Transverse colon (tissue), 4 donors: ENCODE results near the gene IGSF21. TPM values are rescaled to one million over a fixed set of nuclear protein-coding genes. Genes with fewer than 3 reads are reported as not detected.

Experiments
- DNase-seq: peaks from one replicate; pipeline ENCODE4 v3.0.0-alpha.2; 2019
- H3K27ac ChIP-seq, 4 donors: fragments of 200-600 bp; sonication (generic); 2 replicates each; pipeline ENCODE4 v1.5.1; 2016 to 2018; ENCODE audit warnings: inconsistent platforms in 4 of 4
- H3K27me3 ChIP-seq: fragments of 200-600 bp; sonication (generic); 2 replicates; pipeline ENCODE4 v1.5.1; 2017; ENCODE audit warnings: inconsistent platforms
- H3K36me3 ChIP-seq, 4 donors: fragments of 200-600 bp; sonication (generic); 2 replicates each; pipeline ENCODE4 v1.5.1; 2017 to 2019; ENCODE audit warnings: inconsistent platforms in 4 of 4
- H3K4me1 ChIP-seq, 4 donors: fragments of 200-600 bp; sonication (generic); 2 replicates each; pipeline ENCODE4 v1.5.1; 2017 to 2020; ENCODE audit warnings: inconsistent platforms in 4 of 4
- H3K4me3 ChIP-seq, 4 donors: fragments of 200-600 bp; sonication (generic); 1 replicate in 1 of 4; 2 replicates in 3 of 4; pipeline versions ENCODE4 v1.5.1 to v1.6.1; 2017 to 2019; ENCODE audit warnings: inconsistent platforms in 4 of 4
- H3K9me3 ChIP-seq, 2 donors: fragments of 200-600 bp; sonication (generic); 2 replicates each; pipeline ENCODE4 v1.5.1; 2017 to 2019; ENCODE audit warnings: inconsistent platforms in 2 of 2
- EP300 ChIP-seq: sonication (generic); formaldehyde crosslinking; IDR thresholded peaks from one replicate; pipeline ENCODE4 v1.6.1; 2017; ENCODE audit warnings: antibody characterized with exemption, low read depth
- POLR2A ChIP-seq: fragments of 450-650 bp; IDR thresholded peaks from one replicate; pipeline ENCODE4 v1.6.1; 2016; ENCODE audit warnings: antibody characterized with exemption, mild to moderate bottlenecking, moderate library complexity
- POLR2AphosphoS5 ChIP-seq, 3 donors: sonication (generic); formaldehyde crosslinking; IDR thresholded peaks; one replicate each; pipeline ENCODE4 v1.6.1; 2016; ENCODE audit warnings: antibody characterized with exemption in 3 of 3
- WGBS, 2 donors: methylation state at CpG; one replicate each; pipeline ENCODE4 v1.1.5; 2018; ENCODE audit warnings: low coverage in 1 of 2; 5-methylcytosine and 5-hydroxymethylcytosine counted together
- in situ Hi-C, 4 donors: fragments of 200-750 bp; cut with MboI; loops; one replicate each; pipeline versions ENCODE4 v1.15.0 to v1.15.1; 2017; ENCODE audit warnings: low sequenced_read_pairs in 3 of 4, low pct_ligation_motif_present in 1 of 4, low pct_unique_long_range_greater_than_20kb in 1 of 4
- intact Hi-C: fragments of 100-400 bp; cut with DNase I; formaldehyde crosslinking; loops from one replicate; pipeline ENCODE4 v1.15.1; 2023; ENCODE audit warnings: low total_unique reads
- total RNA-seq, 4 donors: library from RNA; depleted of rRNA; stranded (reverse); fragments of >200 nt; gene quantifications; one replicate each; pipeline ENCODE4 v1.1.0, GENCODE V29; 2016
- TF ChIP-seq, protein P1 (sequence below), 5 experiments: fragments of 200-600 bp in 3 of 5; fragments of 450-650 bp in 2 of 5; sonication (generic) in 3 of 5; IDR thresholded peaks; 1 replicate in 2 of 5; 2 replicates in 3 of 5; pipeline ENCODE4 v1.5.1; 2016 to 2017; ENCODE audit warnings: antibody characterized with exemption in 5 of 5, inconsistent platforms in 3 of 5, mild to moderate bottlenecking in 2 of 5, moderate library complexity in 1 of 5

Gene IGSF21
- 1 to 10 TPM in 3 of 4 donors, not detected in 1; 1.1 to 6.8 (median 1.6) TPM for total RNA-seq

DNA sequence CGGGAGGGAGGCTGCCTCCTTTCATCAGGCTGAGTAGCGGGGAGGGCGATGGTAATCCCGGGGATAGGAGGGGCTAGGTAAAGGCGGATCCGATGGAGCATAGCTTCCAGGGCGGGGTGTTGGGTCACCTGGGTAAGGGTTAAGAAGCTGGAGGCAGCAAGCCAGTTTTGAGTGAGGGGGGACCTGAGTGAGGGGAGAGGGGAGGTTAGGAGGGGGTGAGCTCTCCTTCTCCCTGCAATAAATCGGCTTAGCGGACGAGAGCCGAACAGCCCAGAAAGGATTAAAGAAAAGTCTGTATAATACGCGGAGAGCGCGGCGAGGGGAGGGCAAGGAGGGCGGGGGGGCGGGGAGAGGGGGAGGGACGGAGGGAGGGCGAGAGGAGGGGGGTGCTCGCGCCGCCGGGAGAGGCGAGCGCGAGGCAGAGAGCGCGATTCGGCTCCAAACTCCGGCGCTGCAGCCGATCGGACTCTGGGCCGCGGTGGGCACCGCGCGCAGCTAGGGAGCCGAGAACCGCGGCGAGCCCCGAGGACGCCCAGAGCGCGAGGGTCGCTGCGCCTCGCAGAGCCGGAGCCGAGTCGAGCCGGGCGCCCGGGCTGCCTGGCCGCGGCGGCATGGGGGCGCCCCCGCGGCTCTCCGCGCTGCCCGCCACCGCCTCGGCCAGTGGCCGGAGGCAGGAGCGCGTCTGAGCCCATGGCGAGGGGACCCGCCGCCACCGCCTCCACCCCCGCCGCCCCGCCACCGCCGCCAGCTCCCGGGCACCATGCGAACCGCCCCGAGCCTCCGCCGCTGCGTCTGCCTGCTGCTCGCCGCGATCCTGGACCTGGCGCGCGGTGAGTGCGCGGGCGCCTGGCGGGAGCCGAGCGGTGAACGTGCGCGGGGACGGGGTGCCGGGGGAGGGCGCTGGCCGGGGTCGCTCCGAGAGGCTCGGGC is at the start of gene IGSF21:
IGSF21 (plus strand) TSS at position 430 of the 930 bp plus-strand sequence; CDS start at position 761, 331 bp downstream.
- Histone ChIP-seq H3K4me1 (peaks cover 0 to 28% (median 20%) of the 10 kb centered on the region in 4 donors), H3K9me3 (no peaks in the 10 kb centered on the region), H3K4me3 (no peak within 1 kb of the TSS), H3K27me3 (peaks cover 79% of the 10 kb centered on the region), H3K36me3 (no peaks in the 10 kb centered on the region), H3K27ac (no peak within 1 kb of the TSS)
- TF ChIP-seq POLR2A (no peak), EP300 (no peak), POLR2AphosphoS5 (IDR thresholded peaks at IDR 0.05) (no peak)
- TF ChIP-seq, protein P1, sequence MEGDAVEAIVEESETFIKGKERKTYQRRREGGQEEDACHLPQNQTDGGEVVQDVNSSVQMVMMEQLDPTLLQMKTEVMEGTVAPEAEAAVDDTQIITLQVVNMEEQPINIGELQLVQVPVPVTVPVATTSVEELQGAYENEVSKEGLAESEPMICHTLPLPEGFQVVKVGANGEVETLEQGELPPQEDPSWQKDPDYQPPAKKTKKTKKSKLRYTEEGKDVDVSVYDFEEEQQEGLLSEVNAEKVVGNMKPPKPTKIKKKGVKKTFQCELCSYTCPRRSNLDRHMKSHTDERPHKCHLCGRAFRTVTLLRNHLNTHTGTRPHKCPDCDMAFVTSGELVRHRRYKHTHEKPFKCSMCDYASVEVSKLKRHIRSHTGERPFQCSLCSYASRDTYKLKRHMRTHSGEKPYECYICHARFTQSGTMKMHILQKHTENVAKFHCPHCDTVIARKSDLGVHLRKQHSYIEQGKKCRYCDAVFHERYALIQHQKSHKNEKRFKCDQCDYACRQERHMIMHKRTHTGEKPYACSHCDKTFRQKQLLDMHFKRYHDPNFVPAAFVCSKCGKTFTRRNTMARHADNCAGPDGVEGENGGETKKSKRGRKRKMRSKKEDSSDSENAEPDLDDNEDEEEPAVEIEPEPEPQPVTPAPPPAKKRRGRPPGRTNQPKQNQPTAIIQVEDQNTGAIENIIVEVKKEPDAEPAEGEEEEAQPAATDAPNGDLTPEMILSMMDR (IDR thresholded peaks at IDR 0.05) = no peak
- in situ Hi-C loops = no loop called here
- intact Hi-C loops = no loop called here
- WGBS, 2 donors = 9 to 25% methylated on average over 15 to 90 of the region's 108 CpGs
- no peak for DNase-seq

DNA sequence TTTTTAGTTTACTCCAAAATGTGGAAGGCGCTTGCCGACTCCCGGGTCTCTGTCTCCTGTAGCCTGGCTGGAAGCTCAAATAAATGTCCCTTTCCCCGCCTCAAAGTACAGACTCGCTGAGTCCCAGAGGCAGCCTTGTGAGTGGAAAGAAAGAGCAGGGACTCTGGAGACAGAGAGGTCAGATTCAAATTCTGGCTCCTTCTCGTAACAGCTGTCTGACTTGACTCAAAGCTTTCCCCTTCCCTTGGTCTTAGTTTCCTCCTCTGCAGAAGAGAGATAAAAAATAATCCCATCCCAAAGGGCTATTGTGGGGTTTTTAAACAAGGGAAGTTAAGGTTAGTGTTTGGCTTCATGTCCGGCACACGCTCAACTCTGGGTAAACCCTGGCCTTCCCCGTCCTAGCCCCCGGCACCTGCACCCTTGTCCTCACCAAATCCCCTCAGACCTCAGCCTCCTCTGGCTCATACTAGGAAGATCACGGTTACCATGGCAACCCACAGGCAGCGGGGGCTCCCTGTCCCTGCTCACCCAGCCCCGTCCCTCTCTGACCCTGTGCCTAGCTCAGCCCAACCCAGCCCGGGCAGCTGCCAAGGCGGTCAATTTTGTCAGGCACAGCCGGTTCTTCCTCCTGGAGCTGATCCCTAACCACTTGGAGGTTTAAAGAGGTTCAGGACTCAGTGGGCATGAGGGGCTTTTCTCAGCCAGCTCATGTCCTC is 49.2 kb upstream of the IGSF21 start:
- Histone ChIP-seq H3K4me1 (no peaks in the 10 kb centered on the region), H3K27ac (no peak overlapping the region), H3K9me3 (no peaks in the 10 kb centered on the region), H3K36me3 (no peaks in the 10 kb centered on the region), H3K27me3 (peaks cover 44% of the 10 kb centered on the region), H3K4me3 (no peak overlapping the region)
- WGBS, 2 donors = 66 to 84% methylated on average over 6 to 16 of the region's 16 CpGs
- TF ChIP-seq POLR2AphosphoS5 (IDR thresholded peaks at IDR 0.05) = no peak
- DNase-seq = no peak
- in situ Hi-C loops = no loop called here
- intact Hi-C loops = no loop called here

DNA sequence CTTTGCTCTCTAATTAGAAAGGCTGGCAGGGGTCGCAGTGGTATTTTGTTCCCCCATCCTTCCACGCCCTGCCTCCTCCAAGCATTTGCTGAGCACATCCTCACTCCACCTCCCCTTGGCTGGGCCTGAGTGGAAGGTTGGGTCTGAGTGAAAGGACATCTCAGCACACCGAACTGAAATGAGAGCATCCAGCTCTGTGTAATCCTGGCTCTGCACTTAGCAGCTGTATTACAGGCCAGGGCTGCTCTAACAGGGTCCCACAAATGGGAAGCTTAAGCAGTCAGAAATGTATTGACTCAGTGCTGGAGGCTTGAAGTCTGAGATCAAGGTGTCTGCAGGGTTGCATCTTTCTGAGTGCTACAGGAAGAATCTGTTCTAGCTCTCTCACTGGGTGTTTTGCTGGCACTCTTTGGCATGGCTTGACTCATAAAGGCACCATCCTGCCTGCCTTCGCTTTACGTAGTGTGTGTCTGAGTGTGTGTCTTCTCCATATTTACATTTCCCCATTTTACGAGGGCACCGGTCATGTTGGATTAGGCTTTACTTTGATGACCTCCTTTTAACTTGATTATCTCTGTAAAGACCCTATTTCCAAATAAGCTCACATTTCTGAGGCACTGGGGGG is 48.5 kb upstream of the IGSF21 start:
- 42 to 60% methylated on average over 2 to 7 of the region's 7 CpGs for WGBS, 2 donors
- no peak for TF ChIP-seq POLR2AphosphoS5 (IDR thresholded peaks at IDR 0.05)
- TF ChIP-seq POLR2A = no peak
- TF ChIP-seq, protein P1 (IDR thresholded peaks at IDR 0.05) = no peak
- TF ChIP-seq EP300 = no peak
- in situ Hi-C loops = no loop called here
- Histone ChIP-seq H3K9me3 (no peaks in the 10 kb centered on the region), H3K4me1 (no peaks in the 10 kb centered on the region), H3K27me3 (peaks cover 48% of the 10 kb centered on the region), H3K27ac (no peak overlapping the region), H3K36me3 (no peaks in the 10 kb centered on the region), H3K4me3 (no peak overlapping the region)
- no peak for DNase-seq
- intact Hi-C loops = no loop called here

DNA sequence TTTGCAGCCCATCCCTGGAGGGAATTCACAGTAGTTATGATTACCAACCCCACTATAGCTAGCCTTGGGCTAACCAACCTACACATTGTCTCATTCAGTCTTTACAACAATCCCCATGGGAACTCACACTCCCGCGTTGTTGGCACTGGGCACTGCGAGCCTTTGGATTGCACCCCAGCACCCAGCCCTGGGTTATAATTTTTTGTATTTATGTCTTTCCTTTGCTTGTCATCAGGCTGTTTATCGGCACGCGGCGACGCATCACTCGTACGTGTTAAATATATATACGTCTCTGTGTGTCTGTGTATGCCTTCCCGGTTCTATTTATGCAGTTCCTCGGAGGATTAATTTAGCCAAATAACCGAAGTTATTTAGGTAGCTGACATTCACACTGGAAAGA is 47.2 kb upstream of the IGSF21 start:
- Histone ChIP-seq H3K27me3 (peaks cover 53% of the 10 kb centered on the region), H3K9me3 (no peaks in the 10 kb centered on the region), H3K36me3 (no peaks in the 10 kb centered on the region), H3K4me1 (no peaks in the 10 kb centered on the region), H3K4me3 (no peak overlapping the region), H3K27ac (no peak overlapping the region)
- in situ Hi-C loops (no loop called here), intact Hi-C loops (no loop called here)
- no peak for TF ChIP-seq POLR2A
- no peak for TF ChIP-seq EP300
- TF ChIP-seq POLR2AphosphoS5 (IDR thresholded peaks at IDR 0.05) = no peak
- TF ChIP-seq, protein P1 (IDR thresholded peaks at IDR 0.05) = no peak
- no peak for DNase-seq
- 80 to 90% methylated on average over 4 to 14 of the region's 14 CpGs for WGBS, 2 donors
